Epithelial cell of proximal tubule (primary cell): ENCODE data around the gene FAM151A. TPM values are rescaled to one million over a fixed set of nuclear protein-coding genes. Genes with fewer than 3 reads are reported as not detected.

Experiments
- DNase-seq: peaks from one replicate; pipeline ENCODE4 v3.0.0-alpha.2; 2011; ENCODE audit warnings: low read depth
- H3K4me3 ChIP-seq: 2 replicates; pipeline ENCODE4 v1.5.1; 2011; ENCODE audit warnings: low read depth, mild to moderate bottlenecking, low read length
- total RNA-seq: library from RNA; depleted of rRNA; stranded (reverse); fragments of >200 nt; gene quantifications from 2 replicates; pipeline ENCODE4 v1.2.3, GENCODE V29; 2015
- TF ChIP-seq, protein P1 (sequence below): conservative IDR thresholded peaks from 2 replicates; pipeline ENCODE4 v1.5.1; 2012; ENCODE audit warnings: low read depth, mild to moderate bottlenecking, low read length

FAM151A gene
- total RNA-seq, 1 donor from 2014 or later = not detected

DNA sequence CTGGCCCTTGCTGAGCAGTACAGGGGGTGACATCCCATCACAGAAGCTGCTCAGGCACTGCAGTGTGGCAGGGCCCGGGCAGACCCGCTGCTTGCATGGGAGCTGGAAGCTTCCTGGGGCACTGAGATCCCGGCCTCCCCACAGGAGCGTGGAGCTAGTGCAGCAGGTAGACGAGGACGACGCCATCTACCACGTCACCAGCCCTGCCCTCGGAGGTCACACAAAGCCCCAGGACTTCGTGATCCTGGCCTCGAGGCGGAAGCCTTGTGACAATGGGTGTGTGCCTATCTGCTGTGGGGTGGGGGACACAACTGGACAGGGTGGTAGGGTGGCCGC lies 16.4 kb downstream of the FAM151A start:
- DNase-seq = no peak
- no peak overlapping the region for H3K4me3 ChIP-seq
- TF ChIP-seq, protein P1, sequence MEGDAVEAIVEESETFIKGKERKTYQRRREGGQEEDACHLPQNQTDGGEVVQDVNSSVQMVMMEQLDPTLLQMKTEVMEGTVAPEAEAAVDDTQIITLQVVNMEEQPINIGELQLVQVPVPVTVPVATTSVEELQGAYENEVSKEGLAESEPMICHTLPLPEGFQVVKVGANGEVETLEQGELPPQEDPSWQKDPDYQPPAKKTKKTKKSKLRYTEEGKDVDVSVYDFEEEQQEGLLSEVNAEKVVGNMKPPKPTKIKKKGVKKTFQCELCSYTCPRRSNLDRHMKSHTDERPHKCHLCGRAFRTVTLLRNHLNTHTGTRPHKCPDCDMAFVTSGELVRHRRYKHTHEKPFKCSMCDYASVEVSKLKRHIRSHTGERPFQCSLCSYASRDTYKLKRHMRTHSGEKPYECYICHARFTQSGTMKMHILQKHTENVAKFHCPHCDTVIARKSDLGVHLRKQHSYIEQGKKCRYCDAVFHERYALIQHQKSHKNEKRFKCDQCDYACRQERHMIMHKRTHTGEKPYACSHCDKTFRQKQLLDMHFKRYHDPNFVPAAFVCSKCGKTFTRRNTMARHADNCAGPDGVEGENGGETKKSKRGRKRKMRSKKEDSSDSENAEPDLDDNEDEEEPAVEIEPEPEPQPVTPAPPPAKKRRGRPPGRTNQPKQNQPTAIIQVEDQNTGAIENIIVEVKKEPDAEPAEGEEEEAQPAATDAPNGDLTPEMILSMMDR = no peak

DNA sequence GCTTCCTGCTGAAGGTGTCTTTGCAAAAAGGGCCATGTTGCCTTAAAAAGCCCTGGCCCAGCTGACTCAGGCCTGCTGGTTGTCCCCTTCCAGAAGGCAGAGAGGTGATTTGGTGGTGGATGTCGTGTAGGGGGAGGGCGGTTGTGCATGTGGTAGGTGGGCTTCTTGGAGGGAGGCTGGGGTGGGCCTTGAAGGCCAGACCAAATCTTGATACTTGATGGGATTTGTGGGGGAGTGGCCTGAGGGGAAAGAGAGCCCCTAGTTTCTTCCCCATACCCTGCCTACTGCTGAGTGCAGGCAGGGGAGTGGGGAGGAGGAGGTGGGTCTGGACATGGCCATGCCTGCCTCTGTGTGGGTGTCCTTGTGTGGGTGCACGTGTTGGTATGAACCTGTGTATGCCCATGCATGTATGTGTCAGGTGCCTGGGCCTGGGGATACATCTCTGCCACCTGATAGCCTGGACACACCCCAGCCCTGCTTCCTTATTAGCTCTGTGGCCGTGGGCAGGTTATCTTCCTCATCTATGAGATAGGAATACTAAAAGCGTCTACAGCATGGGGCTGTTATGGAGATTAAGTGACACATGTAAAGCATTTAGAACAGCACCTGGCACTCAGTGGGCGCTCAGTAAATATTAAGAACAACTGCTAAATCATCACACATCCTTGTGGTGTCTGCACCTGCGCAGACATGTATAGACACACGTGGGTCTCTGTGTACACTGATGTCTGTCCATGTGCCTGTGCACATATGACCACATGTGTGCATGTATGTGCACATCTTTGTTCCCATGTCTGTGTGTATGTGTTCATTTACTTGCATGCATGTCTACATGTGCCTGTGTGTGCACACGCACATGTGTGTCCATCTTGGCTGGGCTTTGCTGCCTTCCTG lies 17.0 kb downstream of the FAM151A start:
- TF ChIP-seq, protein P1 = no peak
- no peak for DNase-seq
- H3K4me3 ChIP-seq = no peak overlapping the region

DNA sequence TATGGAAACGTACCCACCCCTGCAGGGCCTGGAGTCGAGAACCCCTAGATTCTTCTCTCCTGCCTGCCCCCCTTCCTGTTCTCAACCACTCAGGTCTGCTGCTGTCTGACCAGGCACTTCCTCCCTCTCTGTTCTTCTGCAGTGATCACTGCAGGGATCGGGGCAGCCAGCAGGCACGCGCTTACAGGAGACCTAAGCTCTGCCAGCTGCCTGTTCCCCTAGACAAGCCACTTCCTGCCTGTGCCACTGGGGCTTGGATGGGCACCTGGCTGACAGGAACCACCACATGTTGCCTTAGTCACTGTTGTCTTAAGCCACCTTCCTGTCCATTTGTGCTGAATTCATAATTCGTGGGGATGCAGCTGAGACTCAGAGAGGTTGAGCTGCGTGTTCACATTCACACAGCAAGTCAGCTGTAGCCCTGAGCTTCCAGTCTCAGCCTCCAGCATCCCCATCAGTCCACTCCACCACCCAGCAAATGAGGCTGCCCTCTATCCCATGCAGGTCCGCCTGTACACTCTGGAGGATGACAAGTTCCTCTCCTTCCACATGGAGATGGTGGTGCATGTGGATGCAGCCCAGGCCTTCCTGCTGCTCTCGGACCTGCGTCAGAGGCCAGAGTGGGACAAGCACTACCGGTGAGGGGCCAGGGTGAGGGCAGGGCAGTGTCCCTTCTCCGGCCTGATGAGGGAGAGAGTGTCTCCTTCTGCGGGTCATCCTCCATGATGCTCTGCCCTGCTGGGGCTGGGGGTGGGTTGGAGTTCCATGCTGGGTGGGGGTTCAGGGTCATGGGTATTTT lies 18.6 kb downstream of the FAM151A start:
- DNase-seq = no peak
- no peak overlapping the region for H3K4me3 ChIP-seq
- TF ChIP-seq, protein P1 = no peak

DNA sequence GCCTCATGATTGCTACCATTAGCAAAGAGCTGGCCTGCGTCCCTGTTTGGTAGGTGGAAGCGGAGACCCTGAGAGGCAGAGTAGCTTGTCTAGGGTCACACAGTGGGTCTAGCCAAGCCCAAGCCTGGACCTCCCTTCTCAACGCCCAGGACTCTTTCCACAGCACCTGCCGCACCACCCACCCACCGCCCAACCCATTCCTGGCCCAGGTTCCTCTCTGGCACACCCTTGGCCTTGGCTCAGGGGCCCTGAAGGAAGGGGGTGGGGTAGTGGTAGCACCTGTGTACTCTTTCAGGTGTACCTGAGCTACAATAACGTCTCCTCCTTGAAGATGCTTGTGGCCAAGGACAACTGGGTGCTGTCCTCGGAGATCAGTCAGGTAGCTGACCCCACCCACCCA lies 19.3 kb downstream of the FAM151A start:
- DNase-seq = no peak
- TF ChIP-seq, protein P1 = no peak
- H3K4me3 ChIP-seq = no peak overlapping the region

DNA sequence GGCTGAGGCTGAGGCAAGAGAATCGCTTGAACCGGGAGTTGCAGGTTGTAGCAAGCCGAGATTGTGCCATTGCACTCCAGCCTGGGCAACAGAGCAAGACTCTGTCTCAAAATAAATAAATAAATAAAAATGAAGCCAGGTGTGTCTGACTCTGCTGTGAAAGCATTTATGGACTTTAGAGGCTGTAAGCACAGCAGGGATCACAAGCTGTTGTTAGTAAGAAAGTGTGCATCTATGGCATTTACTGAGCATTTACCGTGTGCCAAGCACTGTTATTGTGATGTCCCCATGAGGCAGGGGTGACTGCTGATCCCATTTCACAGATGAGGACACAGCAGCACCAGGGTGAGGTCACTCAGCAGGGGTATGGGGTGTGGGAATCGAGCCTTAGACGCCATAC lies 20.1 kb downstream of the FAM151A start:
- DNase-seq = no peak
- H3K4me3 ChIP-seq = no peak overlapping the region
- TF ChIP-seq, protein P1 = no peak

DNA sequence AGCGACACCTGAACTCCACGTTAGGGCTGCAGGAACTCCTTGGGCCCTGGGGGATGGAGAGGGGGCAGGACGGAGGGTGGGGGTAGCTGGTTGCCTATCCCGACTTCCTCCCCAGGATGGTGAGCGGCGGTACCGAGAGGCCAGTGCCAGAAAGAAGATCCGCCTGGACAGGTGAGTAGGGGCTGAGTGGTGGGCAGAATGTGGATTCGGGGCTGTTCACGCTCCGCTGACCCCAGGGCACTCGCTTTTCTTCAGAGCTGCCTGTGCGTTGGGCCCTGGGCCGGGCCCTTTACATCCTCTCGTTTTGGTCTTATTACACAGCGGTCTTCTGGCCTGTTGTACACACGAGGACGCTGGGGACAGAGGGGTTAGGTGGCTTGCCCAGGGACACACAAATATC lies 20.8 kb downstream of the FAM151A start:
- TF ChIP-seq, protein P1 = no peak
- no peak overlapping the region for H3K4me3 ChIP-seq
- DNase-seq = no peak
